ENCODE data around the gene C10orf67. TPM values are rescaled to one million over a fixed set of nuclear protein-coding genes. Genes with fewer than 3 reads are reported as not detected.

C10orf67 gene
- total and polyA plus RNA-seq, 7 donors, result 0.04 TPM; not detected in 6

DNA sequence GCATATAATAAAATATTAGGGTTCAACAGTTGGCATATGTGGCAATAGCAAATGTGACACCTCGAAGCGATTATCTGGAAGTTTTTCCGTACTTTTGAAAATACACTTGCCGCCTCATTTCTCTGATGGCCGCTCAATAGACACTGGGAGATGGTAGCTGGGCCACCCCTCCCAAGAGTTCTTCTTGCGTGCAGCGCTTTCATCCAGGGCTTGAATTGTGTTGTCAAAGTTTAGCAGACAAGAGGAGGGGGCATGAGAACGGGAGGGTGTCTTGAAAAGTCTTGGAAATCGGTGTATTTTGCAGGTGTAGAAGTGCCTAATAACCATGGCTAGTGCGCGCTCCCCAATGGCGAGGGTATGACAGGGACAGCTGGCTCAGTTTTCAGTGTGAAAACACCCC is 144.0 kb downstream of the C10orf67 start:
- WGBS, 2 donors, result 12 to 21% methylated on average over 12 of the region's 12 CpGs
- DNase-seq, result no peak
- no peaks in the 10 kb centered on the region for H3K36me3 ChIP-seq
- H3K4me3 ChIP-seq, result no peak overlapping the region
- peaks cover 6 to 93% (median 47%) of the 10 kb centered on the region in 3 donors for H3K27me3 ChIP-seq
- intact Hi-C loops (cut with DNase I), result no loop called here
- TF ChIP-seq POLR2A (IDR thresholded peaks at IDR 0.05) (no peak), EP300 (IDR thresholded peaks at IDR 0.05) (no peak), POLR2AphosphoS5 (IDR thresholded peaks at IDR 0.05) (no peak)
- TF ChIP-seq, protein P1, sequence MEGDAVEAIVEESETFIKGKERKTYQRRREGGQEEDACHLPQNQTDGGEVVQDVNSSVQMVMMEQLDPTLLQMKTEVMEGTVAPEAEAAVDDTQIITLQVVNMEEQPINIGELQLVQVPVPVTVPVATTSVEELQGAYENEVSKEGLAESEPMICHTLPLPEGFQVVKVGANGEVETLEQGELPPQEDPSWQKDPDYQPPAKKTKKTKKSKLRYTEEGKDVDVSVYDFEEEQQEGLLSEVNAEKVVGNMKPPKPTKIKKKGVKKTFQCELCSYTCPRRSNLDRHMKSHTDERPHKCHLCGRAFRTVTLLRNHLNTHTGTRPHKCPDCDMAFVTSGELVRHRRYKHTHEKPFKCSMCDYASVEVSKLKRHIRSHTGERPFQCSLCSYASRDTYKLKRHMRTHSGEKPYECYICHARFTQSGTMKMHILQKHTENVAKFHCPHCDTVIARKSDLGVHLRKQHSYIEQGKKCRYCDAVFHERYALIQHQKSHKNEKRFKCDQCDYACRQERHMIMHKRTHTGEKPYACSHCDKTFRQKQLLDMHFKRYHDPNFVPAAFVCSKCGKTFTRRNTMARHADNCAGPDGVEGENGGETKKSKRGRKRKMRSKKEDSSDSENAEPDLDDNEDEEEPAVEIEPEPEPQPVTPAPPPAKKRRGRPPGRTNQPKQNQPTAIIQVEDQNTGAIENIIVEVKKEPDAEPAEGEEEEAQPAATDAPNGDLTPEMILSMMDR (IDR thresholded peaks at IDR 0.05), result no peak
- H3K4me1 ChIP-seq, result no peaks in the 10 kb centered on the region
- no peak overlapping the region for H3K27ac ChIP-seq
- no peaks in the 10 kb centered on the region for H3K9me3 ChIP-seq

DNA sequence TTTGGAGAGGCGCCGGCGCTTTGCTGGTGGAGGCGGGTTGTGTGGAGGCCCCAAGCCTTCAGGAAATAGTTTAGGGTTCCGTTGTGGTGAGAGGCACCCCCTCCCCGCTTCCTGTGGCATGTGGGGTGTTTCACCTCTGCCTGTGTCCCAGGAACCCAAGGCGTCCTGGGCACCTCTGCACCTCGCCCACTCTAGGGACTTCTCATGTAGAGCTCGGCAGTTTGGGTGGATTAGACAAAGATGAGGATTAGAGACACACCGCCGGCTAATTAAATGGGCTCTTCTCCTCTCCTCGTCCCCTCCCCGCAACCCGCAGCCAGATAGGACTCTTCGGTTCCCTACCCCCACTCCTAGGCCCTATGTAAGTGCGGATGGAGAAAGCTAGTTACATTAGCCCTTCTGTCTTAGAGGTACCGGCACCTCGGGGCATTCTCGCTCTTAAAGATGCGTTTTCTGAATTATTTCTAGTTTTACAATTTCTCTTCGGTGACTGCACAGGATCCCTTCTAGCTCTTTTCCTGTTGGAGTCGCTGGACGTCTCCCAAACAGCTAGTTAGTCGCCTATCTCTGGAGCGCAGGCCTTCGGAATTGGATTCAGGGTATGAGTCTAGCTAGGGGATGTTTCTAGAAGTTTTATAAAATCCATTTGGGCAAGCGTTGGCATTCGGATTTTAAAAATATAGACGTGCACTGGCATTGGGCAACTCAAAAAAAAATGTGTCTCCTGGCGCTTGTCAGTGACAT is 144.7 kb downstream of the C10orf67 start:
- H3K27me3 ChIP-seq, result peaks cover 12 to 96% (median 54%) of the 10 kb centered on the region in 3 donors
- no peaks in the 10 kb centered on the region for H3K9me3 ChIP-seq
- no peak overlapping the region for H3K4me3 ChIP-seq
- WGBS, 2 donors, result 3 to 9% methylated on average over 30 of the region's 30 CpGs
- H3K4me1 ChIP-seq, result peaks cover 0 to 5% (median 4%) of the 10 kb centered on the region in 4 donors
- no peak overlapping the region for H3K27ac ChIP-seq
- no peak for DNase-seq
- no peaks in the 10 kb centered on the region for H3K36me3 ChIP-seq
- intact Hi-C loops (cut with DNase I), result no loop called here
- no peak for TF ChIP-seq POLR2A (IDR thresholded peaks at IDR 0.05)

DNA sequence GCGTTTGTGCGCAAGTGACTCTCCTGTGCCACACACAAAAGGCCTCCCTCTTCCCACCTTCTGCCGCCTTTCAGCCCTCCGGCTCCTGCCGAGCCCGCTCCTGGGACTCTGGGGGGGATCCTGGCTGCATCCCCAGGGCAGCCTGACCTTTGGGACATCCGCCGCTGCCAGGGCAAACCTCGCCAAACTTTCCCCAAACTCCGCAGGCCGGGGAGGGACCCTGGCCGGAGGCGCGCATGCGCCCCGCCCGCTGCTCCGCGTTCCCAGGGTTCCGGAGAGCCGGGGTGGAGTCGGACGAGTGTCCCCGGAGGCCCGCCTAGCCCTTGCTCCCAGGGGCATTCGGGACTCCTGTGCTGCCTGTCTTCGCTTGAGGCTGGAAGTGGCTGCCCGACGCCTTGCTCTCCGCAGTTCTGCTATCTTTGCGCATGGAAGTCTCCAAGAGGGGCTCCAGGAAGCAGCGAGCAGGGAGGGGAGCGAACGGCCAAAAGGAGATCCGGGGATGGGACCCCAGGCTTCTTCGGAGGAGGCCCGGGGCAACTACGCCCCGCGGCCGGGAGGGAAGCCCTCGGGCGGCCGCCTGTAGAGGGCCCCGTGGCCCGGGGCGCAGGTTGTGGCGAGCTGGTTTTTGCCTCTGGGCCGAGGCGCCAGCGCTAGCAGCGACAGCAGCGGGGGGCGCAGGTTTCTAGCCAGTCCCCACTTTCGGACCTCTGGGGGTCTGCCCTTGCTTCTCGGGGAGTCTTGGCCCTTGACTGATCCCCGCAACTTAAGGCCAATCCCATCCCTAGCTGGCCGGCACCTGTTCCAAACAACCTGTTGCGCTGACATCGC is 145.4 kb downstream of the C10orf67 start:
- Histone ChIP-seq H3K4me1 (peaks cover 0 to 8% (median 8%) of the 10 kb centered on the region in 4 donors), H3K4me3 (no peak overlapping the region), H3K9me3 (no peaks in the 10 kb centered on the region), H3K27me3 (peaks cover 11 to 96% (median 58%) of the 10 kb centered on the region in 3 donors), H3K36me3 (no peaks in the 10 kb centered on the region), H3K27ac (no peak overlapping the region)
- TF ChIP-seq EP300 (IDR thresholded peaks at IDR 0.05) (no peak), POLR2AphosphoS5 (IDR thresholded peaks at IDR 0.05) (no peak), POLR2A (IDR thresholded peaks at IDR 0.05) (no peak)
- TF ChIP-seq, protein P1 (IDR thresholded peaks at IDR 0.05), result no peak
- WGBS, 2 donors, result 2 to 7% methylated on average over 60 of the region's 60 CpGs
- DNase-seq, result no peak
- intact Hi-C loops (cut with DNase I), result no loop called here

DNA sequence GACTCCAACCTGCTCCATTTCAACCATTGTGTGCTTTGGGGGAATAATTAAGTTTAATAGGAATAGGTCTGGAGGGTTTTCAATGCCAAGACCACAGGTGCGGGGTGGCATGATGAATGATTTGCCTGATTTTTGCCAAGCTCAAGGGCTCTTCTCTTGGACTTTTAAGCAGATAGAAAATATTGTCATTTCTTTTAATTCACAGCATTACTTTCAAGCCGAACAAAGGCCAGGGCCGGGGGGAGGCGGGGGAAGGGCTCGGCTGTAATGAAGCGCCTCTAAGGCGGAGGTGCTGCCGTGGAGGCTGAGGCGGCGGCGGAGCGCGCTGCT is 146.0 kb downstream of the C10orf67 start:
- intact Hi-C loops (cut with DNase I), result no loop called here
- Histone ChIP-seq H3K9me3 (no peaks in the 10 kb centered on the region), H3K27ac (no peak overlapping the region), H3K36me3 (no peaks in the 10 kb centered on the region), H3K27me3 (peaks cover 10 to 96% (median 53%) of the 10 kb centered on the region in 3 donors), H3K4me3 (no peak overlapping the region), H3K4me1 (peaks cover 0 to 8% (median 8%) of the 10 kb centered on the region in 4 donors)
- TF ChIP-seq, protein P1 (IDR thresholded peaks at IDR 0.05), result no peak
- TF ChIP-seq POLR2AphosphoS5 (IDR thresholded peaks at IDR 0.05) (no peak), EP300 (IDR thresholded peaks at IDR 0.05) (no peak), POLR2A (IDR thresholded peaks at IDR 0.05) (no peak)
- no peak for DNase-seq
- WGBS, 2 donors, result 2 to 5% methylated on average over 13 of the region's 13 CpGs

DNA sequence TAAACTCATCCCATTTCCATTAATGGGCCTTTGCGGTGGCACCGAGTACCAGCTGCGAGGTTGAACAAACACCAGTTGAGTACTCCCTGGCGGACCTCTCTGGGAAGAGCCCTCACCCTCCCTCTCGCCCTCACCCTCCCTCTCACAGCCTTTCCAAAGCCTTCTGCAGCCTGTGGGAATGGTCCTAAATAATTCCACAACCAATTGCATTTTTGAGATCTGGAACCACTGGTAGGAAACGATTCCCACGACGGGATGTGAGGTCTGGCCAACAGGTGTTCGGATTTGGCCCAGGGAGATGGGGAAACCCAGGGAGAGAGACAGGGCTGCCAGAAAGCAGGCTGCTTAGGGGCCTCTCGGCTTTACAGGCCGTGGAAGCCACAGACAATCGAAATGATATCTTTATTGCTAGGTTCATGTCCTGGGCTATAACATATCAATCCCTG is 147.2 kb downstream of the C10orf67 start:
- Histone ChIP-seq H3K9me3 (no peaks in the 10 kb centered on the region), H3K4me1 (peaks cover 0 to 16% (median 10%) of the 10 kb centered on the region in 4 donors), H3K36me3 (no peaks in the 10 kb centered on the region), H3K27me3 (peaks cover 20 to 96% (median 63%) of the 10 kb centered on the region in 3 donors), H3K27ac (no peak overlapping the region), H3K4me3 (no peak overlapping the region)
- intact Hi-C loops (cut with DNase I), result no loop called here
- TF ChIP-seq EP300 (IDR thresholded peaks at IDR 0.05) (no peak), POLR2AphosphoS5 (IDR thresholded peaks at IDR 0.05) (no peak), POLR2A (IDR thresholded peaks at IDR 0.05) (no peak)
- TF ChIP-seq, protein P1 (IDR thresholded peaks at IDR 0.05), result no peak
- WGBS, 2 donors, result 5 to 7% methylated on average over 12 of the region's 12 CpGs
- no peak for DNase-seq

Data from sigmoid colon (tissue), 7 donors.